ENCODE results near the gene PPP1R3C.
A peak's percentile ranks its signal among the peaks of the same experiment; 100 is the strongest.

PPP1R3C gene

DNA sequence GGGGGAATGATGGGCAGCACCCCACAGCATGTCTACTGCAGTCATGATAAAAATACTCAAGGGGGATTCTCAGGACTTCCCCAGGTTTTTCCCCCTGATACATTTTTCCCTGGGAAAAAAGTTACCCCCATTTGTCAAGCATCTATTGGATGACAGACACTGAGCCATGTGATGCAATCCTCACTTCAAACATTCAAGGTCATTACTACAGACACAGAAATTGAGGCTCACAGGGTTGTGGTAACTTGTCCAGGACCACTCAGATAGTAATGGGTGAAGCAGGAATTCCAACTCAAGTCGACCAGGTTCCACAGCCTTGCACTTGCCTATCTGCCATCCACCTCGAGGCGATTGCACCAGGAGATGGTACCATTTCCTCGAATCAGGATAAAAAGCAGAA, 31.7 kb downstream of the PPP1R3C start:
- no peak for DNase-seq (ENCODE audit: low spot score)

DNA sequence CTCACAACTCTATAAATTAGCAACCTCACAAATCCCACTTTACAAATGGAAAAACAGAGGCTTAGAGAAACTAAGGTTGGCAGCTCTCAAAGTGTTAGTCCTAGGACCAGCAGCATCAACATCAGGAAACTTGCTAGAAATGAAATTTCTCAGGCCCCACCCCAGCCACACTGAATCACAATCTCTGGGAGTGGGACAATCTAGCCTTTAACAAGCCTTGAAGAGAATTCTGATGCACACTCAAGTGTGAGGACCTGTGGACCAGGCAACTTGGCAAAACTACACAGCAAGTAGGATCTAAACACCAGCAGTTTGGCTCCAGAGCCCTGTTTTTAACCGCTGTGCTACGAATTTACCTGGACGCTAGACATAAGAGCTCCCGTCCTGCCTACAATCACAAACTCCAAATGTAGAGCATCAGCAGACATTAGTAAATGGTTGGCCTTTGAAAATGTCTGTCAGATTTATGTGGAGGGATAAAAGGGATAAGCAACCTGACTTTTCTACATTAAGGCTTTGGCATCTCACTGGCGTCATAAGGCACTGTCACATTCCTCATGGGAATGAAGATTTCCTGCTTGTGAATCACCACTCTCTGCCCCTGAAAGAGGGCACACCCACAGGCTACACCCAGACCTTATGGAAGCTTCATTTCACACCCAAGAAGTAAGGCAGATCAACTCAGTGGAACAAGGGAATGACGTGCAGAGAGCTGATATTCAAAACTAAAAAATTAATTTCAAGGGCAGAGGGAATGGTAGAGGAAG, 34.5 kb downstream of the PPP1R3C start:
- peak; percentile 74 for DNase-seq (ENCODE audit: low spot score)

GRCh38 chr10:91597197-91597881, 35.5 kb downstream of the PPP1R3C start:
- peak; percentile 47 for DNase-seq (ENCODE audit: low spot score)

GRCh38 chr10:91596825-91597196, 36.1 kb downstream of the PPP1R3C start:
- DNase-seq (ENCODE audit: low spot score), result no peak

DNA sequence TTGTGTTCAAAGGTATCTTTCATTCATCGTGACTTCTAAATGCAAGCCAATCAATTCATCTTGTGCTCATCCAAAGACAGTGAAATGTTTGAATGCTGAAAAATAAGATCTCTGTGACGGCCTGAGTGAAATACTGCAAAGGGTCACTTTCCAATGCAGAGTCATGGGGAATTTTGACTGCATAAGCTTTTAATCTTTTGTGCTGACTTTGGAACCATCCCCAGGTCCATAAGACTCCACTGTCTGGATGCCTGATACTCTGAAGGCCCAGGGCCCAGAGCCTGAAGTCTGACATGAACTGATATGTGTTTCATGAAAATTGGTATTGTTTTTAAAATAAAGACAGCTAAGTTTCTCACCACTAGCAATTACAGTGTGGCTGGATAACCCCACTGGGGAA, 39.0 kb downstream of the PPP1R3C start:
- DNase-seq (ENCODE audit: low spot score), result no peak

DNA sequence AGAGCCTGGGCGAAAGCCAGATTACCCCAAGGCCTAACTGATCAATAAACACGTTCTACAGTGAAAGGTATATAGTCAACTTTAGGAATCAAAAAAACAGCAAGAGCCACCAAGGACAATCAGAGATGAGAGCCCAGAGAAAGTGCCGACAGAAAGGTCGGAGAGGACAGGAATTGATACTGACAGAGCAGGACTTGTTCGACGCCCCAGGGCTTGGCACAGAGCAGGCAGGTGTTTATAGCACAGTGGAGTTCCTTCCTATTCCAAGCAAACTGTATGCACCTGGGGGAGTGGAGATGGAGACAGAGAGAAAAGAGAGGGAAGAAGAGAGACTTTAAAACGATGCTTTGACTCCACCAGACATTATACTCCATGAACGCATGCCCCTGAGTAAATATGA, 39.5 kb downstream of the PPP1R3C start:
- no peak for DNase-seq (ENCODE audit: low spot score)

- no peak for DNase-seq (ENCODE audit: low spot score)
These were observed 40.5 kb downstream of the PPP1R3C start for GRCh38 chr10:91592266-91592975.

GRCh38 chr10:91591797-91592174, 41.1 kb downstream of the PPP1R3C start:
- DNase-seq (ENCODE audit: low spot score), result no peak

- DNase-seq (ENCODE audit: low spot score), result peak; percentile 50
These were observed 41.7 kb downstream of the PPP1R3C start for GRCh38 chr10:91590904-91591796.

- DNase-seq (ENCODE audit: low spot score), result peak; percentile 38
These were observed 42.5 kb downstream of the PPP1R3C start for GRCh38 chr10:91590142-91590903.

GRCh38 chr10:91589658-91590035, 43.2 kb downstream of the PPP1R3C start:
- no peak for DNase-seq (ENCODE audit: low spot score)

DNA sequence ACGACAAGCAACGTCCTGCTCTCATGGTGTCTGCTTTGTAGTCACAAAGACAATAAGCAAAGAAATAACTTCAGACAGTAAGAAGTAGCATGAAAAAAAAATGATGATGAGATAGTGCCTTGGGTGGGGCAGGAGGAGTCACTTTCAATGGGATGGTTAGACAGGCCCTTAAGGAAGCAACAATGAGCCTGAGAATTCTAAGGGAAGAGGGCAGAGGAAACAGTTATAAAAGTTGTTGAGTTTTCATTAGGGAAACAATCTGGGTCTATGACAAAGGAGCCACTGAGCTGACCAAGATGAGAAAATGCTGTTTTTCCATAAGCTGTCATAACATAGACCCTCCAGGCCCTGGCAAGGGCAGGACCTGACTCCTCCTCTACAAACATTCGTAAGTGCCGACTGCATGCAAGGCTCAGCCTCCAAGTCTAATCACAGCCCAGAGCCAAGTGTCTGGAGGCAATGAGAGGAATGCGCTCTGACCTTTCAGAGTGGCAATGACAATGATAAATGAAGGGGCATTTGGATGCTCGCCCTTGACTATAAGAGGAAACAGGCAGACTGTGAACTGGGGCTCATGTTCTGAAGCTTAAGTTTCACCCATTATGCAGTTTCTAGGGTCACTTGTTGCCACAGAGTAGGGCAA, 43.7 kb downstream of the PPP1R3C start:
- no peak for DNase-seq (ENCODE audit: low spot score)

DNA sequence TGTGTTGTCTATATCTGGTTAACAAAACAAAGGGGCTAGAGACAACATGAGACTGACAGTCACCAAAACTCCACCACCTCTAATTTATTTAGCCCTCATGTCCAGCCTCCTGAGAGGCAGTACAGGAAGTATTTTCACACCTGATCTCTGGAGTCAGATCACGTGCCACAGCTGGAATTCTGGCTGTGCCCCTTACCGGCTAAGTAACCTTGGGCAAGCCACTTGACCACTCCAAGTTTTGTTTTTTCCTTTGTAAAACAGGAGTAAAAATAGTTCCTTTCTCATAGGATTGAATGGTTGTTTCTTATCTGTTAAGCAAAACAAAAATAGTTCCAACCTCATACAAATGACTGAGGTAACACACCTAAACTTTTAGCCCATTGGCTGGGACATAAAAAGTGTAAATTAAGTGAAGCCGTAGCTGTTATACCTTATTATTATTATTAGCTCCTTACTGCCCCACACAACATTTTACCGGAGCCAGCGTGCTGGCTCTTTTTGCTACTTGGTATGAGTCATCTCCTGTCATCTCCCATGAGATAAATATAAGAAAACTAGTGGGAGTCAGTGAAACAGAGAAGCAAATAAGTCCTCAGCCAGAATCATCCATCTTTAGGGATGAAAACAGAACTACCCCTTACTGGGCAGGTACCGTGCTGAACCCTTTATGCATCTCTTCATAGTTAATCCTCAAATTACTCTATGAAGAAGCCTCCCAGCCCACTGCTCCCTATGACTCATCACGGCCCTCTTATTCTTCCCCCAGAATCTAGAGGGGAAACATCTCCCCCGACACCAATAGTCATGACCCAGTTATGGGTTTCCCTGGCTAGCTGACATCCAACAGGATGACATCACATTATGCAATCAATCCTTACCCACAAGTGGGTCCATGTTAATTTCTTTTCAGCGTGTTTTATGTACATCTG, 44.9 kb downstream of the PPP1R3C start:
- no peak for DNase-seq (ENCODE audit: low spot score)

DNA sequence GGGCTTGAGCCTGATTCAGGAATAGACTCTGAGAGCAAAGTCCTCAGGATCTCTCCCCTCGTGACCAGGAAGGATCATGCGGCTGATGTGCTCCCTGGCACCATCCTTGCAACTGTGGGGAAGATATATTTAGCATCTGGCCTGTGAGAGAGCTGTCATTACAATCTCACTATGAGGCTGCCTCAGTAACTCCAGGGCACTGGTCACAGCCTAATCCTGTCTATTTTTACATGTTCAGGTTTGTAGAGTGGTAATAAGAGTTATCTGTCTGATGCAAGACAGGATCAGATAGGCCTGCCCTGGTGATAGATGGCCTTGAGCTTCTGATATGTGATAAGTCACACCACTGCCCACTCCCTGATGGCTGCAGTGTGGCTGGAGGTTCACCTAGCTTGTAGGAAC, 50.7 kb downstream of the PPP1R3C start:
- DNase-seq (ENCODE audit: low spot score), result no peak

- DNase-seq (ENCODE audit: low spot score), result no peak
These were observed 53.4 kb downstream of the PPP1R3C start for GRCh38 chr10:91579329-91579985.

Measured in LoVo (cell line).